ENCODE results near the gene TAS2R14.

TAS2R14 gene

GRCh38 chr12:10909462-10909861, 29.6 kb downstream of the TAS2R14 start, which contains the start of gene TAS2R13:
Gene TAS2R13, minus strand, starts transcription at chr12:10909562. Its CDS starts 264 bp downstream, at chr12:10909298.
- DNase-seq (ENCODE audit: low read depth, low spot score), result no peak

DNA sequence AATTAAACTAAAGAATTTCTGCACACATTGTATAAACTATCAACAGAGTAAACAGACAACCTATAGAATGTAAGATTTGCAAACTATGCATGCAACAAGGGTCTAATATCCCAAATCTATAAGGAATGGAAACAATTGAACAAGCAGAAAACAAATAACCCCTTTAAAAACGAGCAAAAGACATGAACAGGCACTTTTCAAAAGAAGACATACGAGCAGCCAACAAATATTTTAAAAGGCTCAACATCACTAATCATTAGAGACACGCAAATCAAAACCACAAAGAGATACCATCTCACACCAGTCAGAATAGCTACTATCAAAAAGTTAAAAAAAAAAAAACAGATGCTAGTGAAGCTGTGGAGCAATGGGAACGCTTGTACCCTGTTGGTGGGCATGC, 34.4 kb downstream of the TAS2R14 start:
- DNase-seq (ENCODE audit: low read depth, low spot score), result no peak

DNA sequence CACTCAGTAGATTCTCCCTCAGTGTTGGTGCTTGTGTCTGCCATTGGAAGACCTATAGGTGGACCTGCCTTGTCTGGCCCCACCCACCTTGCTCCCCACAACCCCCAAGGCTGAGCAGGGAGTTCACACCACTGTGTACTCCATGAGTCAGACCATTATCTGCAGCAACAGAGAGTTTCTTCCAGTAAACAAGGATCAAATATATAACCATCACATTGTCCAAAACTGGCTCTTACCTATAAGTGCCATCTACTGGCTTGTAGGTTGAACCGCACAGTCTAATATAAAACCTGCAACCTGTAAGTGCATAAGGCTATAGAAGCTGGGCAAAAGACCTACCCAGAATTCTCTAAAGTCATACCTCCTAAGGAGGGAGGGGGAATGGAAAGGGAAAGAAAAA, 37.6 kb downstream of the TAS2R14 start:
- DNase-seq (ENCODE audit: low read depth, low spot score), result no peak

- DNase-seq (ENCODE audit: low read depth, low spot score), result no peak
Measured at GRCh38 chr12:10900972-10901371, 38.1 kb downstream of the TAS2R14 start.

DNA sequence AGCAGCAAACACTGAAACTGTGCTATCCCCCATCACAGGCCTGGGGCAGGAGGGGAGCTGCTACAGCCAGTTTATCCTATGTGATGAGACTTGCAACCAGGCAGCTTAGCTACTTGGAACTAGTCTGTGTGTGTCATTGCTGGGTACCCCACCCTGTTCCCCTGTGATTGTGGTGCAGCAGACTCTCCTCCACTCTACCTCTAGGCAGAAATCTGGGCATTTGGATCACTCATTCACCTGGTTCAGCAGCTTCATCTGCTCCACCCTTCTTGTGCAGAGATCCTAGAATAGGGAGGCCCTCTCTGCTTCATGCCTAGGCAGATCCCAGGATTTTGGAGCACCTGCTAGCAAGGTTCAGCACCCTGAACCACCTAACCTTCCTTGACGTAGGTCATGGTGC, 38.5 kb downstream of the TAS2R14 start:
- DNase-seq (ENCODE audit: low read depth, low spot score), result no peak

GRCh38 chr12:10896854-10897253, 42.2 kb downstream of the TAS2R14 start:
- no peak for DNase-seq (ENCODE audit: low read depth, low spot score)

DNA sequence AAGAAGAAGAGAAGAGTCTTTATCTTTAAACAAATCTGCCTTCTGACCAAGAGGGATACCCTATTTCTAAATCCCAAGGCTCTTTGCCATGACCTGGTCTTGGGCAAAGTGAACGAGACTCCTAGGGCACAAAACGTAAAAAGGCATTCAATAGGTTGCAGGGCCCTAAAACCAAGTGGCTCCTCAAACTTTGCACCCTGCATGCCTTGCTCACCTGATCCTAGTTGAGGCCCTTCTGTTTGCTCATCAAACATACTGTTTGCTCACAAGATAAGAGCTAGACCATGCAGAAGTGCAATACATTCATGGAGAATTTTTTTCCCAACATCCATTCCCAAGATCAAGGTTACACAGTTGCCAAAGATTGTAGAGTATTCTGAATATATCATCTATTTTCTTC, 47.1 kb downstream of the TAS2R14 start:
- no peak for DNase-seq (ENCODE audit: low read depth, low spot score)

DNA sequence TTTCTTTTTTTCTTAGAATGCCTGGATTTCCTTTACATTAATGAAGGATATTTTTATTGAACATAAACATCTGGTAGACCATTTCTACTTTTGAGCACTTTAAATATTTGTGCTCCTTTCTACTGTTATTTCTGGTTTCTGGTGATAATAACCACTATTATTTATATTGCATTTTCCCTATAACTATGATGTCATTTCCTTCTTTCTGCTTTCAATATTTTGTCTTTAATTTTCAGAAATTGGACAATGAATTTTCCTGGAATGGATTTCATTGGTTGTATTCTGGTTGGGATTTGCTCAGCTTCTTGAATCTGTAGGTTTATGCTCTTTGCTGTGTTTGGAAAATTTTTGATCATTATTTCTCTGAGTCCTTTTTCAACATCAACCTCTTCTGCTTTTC, 49.8 kb downstream of the TAS2R14 start:
- no peak for DNase-seq (ENCODE audit: low read depth, low spot score)
